Measurements from ENCODE around the gene SCRT2.

Gene SCRT2

GRCh38 chr20:623021-623420 is 52.6 kb downstream of the SCRT2 start:
- no peak for DNase-seq

GRCh38 chr20:622161-622560 is 53.4 kb downstream of the SCRT2 start:
- no peak for DNase-seq

- DNase-seq: no peak
These were observed 54.4 kb downstream of the SCRT2 start for GRCh38 chr20:621125-621756.

DNA sequence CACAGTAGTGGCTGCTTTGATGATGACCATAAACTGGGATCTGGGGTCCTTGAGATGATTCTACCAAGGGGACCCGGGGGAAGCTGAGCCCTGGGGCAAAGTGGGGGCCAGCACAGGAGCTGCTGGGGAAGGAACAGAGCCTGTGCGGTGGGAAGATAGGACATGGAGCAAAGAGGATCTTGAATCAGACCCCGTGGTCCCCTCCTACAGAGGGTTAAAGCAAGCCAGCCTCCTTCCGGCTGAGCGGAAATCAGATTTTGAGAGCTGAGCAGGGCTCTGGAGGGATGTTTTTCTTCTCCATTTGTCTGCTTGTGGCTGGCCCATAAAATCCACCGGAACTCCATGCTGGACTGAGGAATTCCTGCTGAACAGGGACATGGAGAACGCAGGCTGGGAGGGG is 55.4 kb downstream of the SCRT2 start:
- no peak for DNase-seq

- no peak for DNase-seq
These were observed 56.6 kb downstream of the SCRT2 start for GRCh38 chr20:618980-619379.

GRCh38 chr20:617934-618690 is 57.5 kb downstream of the SCRT2 start:
- DNase-seq: no peak

GRCh38 chr20:615514-615913 is 60.1 kb downstream of the SCRT2 start:
- DNase-seq: no peak

- DNase-seq: no peak
These were observed 63.8 kb downstream of the SCRT2 start for GRCh38 chr20:611843-612185.
